GM19395 (cell line): ENCODE results near the gene HMGXB3.
A peak's percentile ranks its signal among the peaks of the same experiment; 100 is the strongest.

Source experiments
- ATAC-seq: cut with Tn5 transposase; IDR thresholded peaks from one replicate; pipeline ENCODE4 v1.9.1; 2021; ENCODE audit warnings: mild to moderate bottlenecking, moderate library complexity; ENCODE audit not compliant: unreplicated experiment

Gene HMGXB3

GRCh38 chr5:150067405-150067960 is 66.9 kb downstream of the HMGXB3 start:
- no peak for ATAC-seq

GRCh38 chr5:150068071-150068470 is 67.5 kb downstream of the HMGXB3 start:
- ATAC-seq: no peak

GRCh38 chr5:150068472-150068871 is 67.9 kb downstream of the HMGXB3 start:
- ATAC-seq: no peak

GRCh38 chr5:150068961-150069645 is 68.6 kb downstream of the HMGXB3 start:
- ATAC-seq: no peak

GRCh38 chr5:150069672-150070627 is 69.4 kb downstream of the HMGXB3 start:
- ATAC-seq: no peak

GRCh38 chr5:150070821-150071220 is 70.3 kb downstream of the HMGXB3 start:
- no peak for ATAC-seq

- ATAC-seq: no peak
These were observed 72.6 kb downstream of the HMGXB3 start for GRCh38 chr5:150073086-150073625.

GRCh38 chr5:150073677-150074076 is 73.1 kb downstream of the HMGXB3 start:
- ATAC-seq: no peak

- ATAC-seq: no peak
These were observed 74.7 kb downstream of the HMGXB3 start for GRCh38 chr5:150075233-150075632.

- ATAC-seq: no peak
These were observed 75.3 kb downstream of the HMGXB3 start for GRCh38 chr5:150075806-150076205.

GRCh38 chr5:150077060-150077459 is 76.5 kb downstream of the HMGXB3 start:
- ATAC-seq: no peak

GRCh38 chr5:150077996-150078801 is 77.7 kb downstream of the HMGXB3 start:
- no peak for ATAC-seq

- no peak for ATAC-seq
These were observed 78.5 kb downstream of the HMGXB3 start for GRCh38 chr5:150078802-150079689.

- no peak for ATAC-seq
These were observed 79.4 kb downstream of the HMGXB3 start for GRCh38 chr5:150079909-150080461.

- no peak for ATAC-seq
These were observed 80.3 kb downstream of the HMGXB3 start for GRCh38 chr5:150080696-150081435.

GRCh38 chr5:150081541-150082283 is 81.2 kb downstream of the HMGXB3 start:
- ATAC-seq: peak; percentile 92

- ATAC-seq: no peak
These were observed 81.8 kb downstream of the HMGXB3 start for GRCh38 chr5:150082374-150082773.

GRCh38 chr5:150082889-150083288 is 82.3 kb downstream of the HMGXB3 start:
- no peak for ATAC-seq
